ENCODE data around the gene LY6G6F. TPM values are rescaled to one million over a fixed set of nuclear protein-coding genes. Genes with fewer than 3 reads are reported as not detected.

LY6G6F gene
- polyA plus RNA-seq, 1 experiment, result not detected

DNA sequence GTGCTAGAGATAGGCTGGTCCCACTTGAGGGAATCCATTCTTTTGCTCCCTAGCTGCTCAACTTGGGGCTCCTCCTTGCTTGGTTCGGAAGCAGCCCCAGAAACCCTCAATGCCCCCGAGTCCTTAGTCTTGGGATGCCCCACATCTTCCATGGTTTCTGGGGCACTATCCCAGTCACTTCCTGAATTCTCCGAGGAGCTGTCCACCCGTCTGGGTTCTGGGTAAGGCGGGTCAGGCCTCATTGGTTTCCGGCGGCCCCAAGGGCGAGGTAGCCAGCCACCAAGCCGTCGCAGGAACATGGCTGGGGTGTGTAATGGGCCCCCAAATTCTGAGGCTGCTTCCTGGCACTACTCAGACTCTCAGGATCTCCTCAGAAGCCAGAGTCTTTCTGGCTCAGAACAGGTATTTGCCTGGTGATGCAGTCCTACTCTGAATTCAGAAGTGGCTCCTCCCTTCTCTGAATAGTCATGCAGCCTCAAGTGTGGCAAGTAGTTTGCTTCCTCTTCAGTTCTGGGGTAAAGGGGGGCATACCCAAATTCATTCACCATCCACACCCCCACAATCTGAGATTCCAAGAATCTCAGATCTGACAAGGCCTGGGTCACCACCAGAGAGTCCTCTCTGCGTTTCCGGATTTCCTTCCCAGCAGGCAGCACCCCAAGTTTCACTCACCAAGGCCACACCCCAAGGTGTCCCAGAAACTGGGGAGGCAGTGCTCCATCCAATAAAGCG, 46.9 kb upstream of the LY6G6F start:
- CTCF ChIA-PET, result no interaction called here
- POLR2A ChIA-PET, result interaction anchor here (0.6 to 1.3 kb wide), 4 partner anchors 8 to 168 kb away, joined by 3 to 20 read pairs (median 5); partner anchors contain the start of genes BAG6, HSPA1A, HSPA1B and HSPA1L
- Histone ChIP-seq H3K4me3 (ENCODE audit: low read depth, low read length) (peak overlapping the region; percentile 94), H3K27ac (ENCODE audit: low read depth, low read length) (peak overlapping the region; percentile 61), H3K9me3 (ENCODE audit: control insufficient read depth, insufficient read depth, low read length) (no peaks in the 10 kb centered on the region; the same call in 1 of the 2 replicates), H3K27me3 (ENCODE audit: control insufficient read depth, insufficient read depth, low read length) (no peaks in the 10 kb centered on the region)
- TF ChIP-seq, protein P1, sequence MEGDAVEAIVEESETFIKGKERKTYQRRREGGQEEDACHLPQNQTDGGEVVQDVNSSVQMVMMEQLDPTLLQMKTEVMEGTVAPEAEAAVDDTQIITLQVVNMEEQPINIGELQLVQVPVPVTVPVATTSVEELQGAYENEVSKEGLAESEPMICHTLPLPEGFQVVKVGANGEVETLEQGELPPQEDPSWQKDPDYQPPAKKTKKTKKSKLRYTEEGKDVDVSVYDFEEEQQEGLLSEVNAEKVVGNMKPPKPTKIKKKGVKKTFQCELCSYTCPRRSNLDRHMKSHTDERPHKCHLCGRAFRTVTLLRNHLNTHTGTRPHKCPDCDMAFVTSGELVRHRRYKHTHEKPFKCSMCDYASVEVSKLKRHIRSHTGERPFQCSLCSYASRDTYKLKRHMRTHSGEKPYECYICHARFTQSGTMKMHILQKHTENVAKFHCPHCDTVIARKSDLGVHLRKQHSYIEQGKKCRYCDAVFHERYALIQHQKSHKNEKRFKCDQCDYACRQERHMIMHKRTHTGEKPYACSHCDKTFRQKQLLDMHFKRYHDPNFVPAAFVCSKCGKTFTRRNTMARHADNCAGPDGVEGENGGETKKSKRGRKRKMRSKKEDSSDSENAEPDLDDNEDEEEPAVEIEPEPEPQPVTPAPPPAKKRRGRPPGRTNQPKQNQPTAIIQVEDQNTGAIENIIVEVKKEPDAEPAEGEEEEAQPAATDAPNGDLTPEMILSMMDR (IDR thresholded peaks at IDR 0.05; ENCODE audit: low read depth, low read length), result no peak
- no peak for DNase-seq (ENCODE audit: low read depth, low spot score)

DNA sequence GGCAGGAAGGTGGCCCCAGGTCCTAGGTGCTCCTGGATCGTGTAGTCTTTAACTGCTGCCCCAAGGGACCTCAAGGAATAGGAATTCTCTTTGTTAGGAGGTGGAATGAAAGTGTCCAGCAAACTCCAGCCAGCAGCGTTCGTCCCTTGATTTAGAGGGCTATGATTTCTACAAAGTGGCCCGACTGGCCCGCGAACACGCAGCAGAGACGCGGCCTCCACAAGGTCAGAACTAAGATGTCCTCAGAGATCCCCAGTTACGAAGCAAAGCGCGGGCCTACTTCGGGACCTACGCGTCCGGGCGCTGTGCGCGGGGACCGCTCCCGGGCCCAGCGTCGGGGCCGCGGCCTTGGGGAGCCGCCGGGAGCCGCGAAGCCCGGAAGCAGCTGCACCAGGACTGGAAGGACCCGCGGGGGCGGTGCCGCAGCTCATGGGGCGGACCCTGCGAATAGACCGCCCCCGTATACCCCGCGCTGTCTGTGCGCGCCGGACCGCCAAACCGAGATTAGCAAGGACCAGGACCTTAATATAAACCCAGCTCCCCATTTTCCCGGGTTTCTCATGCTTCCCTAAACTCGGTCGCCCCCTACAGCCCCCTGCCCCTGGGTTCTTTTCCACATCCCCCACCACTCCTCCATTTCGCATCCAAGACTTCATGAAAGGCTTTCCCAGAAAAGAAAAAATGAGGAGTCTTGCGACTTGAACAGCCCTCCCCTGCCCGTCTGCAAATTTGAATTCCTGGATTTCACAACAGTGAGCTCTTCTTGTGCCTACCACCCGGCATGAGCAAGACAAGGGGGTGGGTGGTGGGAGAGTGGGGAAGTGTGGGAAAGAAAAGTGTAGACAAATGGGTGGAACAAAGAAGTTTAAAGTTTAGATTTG, 46.0 kb upstream of the LY6G6F start, which contains the start of gene C6orf47:
Gene C6orf47, minus strand, starts transcription at position 398 of the 881 bp plus-strand sequence. CDS start 831 bp downstream, outside the sequence.
- no peaks in the 10 kb centered on the region for H3K27me3 ChIP-seq (ENCODE audit: control insufficient read depth, insufficient read depth, low read length)
- ChIA-PET CTCF (interaction anchor here (0.6 kb wide), 2 partner anchors 52 to 120 kb away, joined by 4 to 6 read pairs; no protein-coding TSS in a partner anchor), POLR2A (interaction anchor here (0.8 to 1.3 kb wide), 5 partner anchors 8 to 167 kb away, joined by 3 to 20 read pairs (median 7); partner anchors contain the start of genes BAG6, HSPA1A, HSPA1B and HSPA1L)
- peak within 1 kb of the TSS; percentile 94 for H3K4me3 ChIP-seq (ENCODE audit: low read depth, low read length)
- TF ChIP-seq, protein P1 (IDR thresholded peaks at IDR 0.05; ENCODE audit: low read depth, low read length), result no peak
- H3K27ac ChIP-seq (ENCODE audit: low read depth, low read length), result peak within 1 kb of the TSS; percentile 78
- no peak for DNase-seq (ENCODE audit: low read depth, low spot score)
- no peaks in the 10 kb centered on the region; the same call in 1 of the 2 replicates for H3K9me3 ChIP-seq (ENCODE audit: control insufficient read depth, insufficient read depth, low read length)

DNA sequence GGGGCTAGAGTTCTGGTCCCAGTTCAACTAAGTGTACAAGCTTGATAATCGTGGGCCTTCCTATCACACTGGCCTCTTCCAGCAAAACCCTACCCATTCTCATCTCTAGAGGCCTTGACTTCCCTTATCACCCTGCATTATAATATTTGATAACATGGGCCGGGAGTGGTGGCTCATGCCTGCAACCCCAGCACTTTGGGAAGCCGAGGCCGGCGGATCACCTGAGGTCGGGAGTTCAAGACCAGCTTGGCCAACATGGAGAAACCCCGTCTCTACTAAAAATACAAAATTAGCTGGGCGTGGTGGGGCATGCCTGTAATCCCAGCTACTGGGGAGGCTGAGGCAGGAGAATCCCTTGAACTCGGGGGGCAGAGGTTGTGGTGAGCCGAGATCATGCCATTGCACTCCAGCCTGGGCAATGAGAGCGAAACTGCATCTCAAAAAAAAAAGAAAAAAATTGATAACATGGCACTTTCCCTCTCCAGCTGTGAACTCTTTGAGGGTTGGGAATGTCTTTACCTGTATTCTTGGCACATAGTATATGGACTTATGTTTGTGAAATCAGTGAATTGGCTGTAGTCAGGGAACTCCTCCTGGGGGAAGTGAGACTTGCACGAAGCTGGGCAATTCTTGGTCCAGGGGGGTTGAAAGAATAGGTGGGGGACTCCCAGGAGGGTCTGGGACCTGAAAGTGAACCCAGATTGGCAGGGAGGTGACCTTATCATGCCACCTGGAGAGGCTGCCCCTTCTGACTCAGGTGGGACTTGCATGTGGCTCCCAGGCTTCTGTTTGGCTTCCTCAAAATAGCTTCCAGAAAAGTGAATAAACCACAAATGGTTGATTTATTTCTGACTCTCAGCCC, 45.2 kb upstream of the LY6G6F start:
- CTCF ChIA-PET, result interaction anchor here (0.6 kb wide), 1 partner anchor 53 kb away, joined by 4 read pairs; no protein-coding TSS in a partner anchor
- Histone ChIP-seq H3K27me3 (ENCODE audit: control insufficient read depth, insufficient read depth, low read length) (no peaks in the 10 kb centered on the region), H3K9me3 (ENCODE audit: control insufficient read depth, insufficient read depth, low read length) (no peaks in the 10 kb centered on the region; the same call in 1 of the 2 replicates), H3K27ac (ENCODE audit: low read depth, low read length) (peak overlapping the region; percentile 78), H3K4me3 (ENCODE audit: low read depth, low read length) (peak overlapping the region; percentile 94)
- TF ChIP-seq, protein P1 (IDR thresholded peaks at IDR 0.05; ENCODE audit: low read depth, low read length), result no peak
- no peak for DNase-seq (ENCODE audit: low read depth, low spot score)
- POLR2A ChIA-PET, result interaction anchor here (0.8 to 1.3 kb wide), 5 partner anchors 9 to 166 kb away, joined by 3 to 20 read pairs (median 7); partner anchors contain the start of genes BAG6, HSPA1A, HSPA1B and HSPA1L

DNA sequence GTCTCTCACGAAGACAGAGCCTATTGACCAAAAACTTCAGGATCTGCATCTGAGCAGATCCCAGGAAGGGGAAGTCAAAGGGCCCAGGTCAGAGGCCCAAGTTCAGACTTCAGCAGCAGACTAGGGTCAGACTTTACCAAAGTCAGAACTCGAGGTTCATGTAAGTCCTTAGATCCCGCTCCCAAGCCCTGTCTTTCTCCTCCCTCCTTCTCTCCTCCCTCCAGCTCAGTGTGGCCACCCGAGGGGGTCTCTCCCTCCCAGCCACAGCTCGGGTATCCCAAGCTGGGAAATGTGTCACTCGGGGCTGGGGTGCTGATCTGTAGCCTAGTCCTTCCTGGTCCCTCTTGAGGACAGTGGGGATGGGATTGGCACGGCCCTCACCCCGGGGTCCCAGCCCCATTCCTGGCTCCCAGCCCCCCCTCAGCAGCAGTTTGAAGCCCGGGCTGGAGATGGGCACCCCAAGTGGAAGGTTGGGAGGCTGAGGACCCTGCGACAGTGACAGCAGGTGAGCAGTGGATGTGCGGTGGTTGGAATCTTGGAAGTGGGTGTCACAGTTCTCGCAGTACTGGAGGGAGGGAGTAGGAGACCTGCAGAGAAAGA, 44.4 kb upstream of the LY6G6F start:
- Histone ChIP-seq H3K4me3 (ENCODE audit: low read depth, low read length) (no peak overlapping the region), H3K9me3 (ENCODE audit: control insufficient read depth, insufficient read depth, low read length) (no peaks in the 10 kb centered on the region; the same call in 1 of the 2 replicates), H3K27me3 (ENCODE audit: control insufficient read depth, insufficient read depth, low read length) (no peaks in the 10 kb centered on the region), H3K27ac (ENCODE audit: low read depth, low read length) (no peak overlapping the region)
- DNase-seq (ENCODE audit: low read depth, low spot score), result no peak
- POLR2A ChIA-PET, result interaction anchor here (0.7 kb wide), 1 partner anchor 437 kb away, joined by 6 read pairs; no protein-coding TSS in a partner anchor
- CTCF ChIA-PET, result interaction anchor here (0.6 kb wide), 1 partner anchor 201 kb away, joined by 6 read pairs; no protein-coding TSS in a partner anchor
- TF ChIP-seq, protein P1 (IDR thresholded peaks at IDR 0.05; ENCODE audit: low read depth, low read length), result no peak
